ENCODE measurements around the gene SELENOI. TPM values are rescaled to one million over a fixed set of nuclear protein-coding genes. Genes with fewer than 3 reads are reported as not detected.

SELENOI gene
- total and polyA plus RNA-seq, 2 of the 4 experiments (the other 2 are of a cell fraction): 5.1 to 25.1 TPM

- Histone ChIP-seq H3K18ac (ENCODE audit: low read depth, low read length) (no peak overlapping the region), H2BK20ac (ENCODE audit: low read depth, low read length) (no peak overlapping the region), H2BK120ac (ENCODE audit: low read depth, low read length) (no peak overlapping the region), H3K4me3 (ENCODE audit: insufficient read depth, low read depth, low read length) (no peak overlapping the region), H2AK9ac (replicated peaks; ENCODE audit: low read depth, low read length, poor library complexity) (no peak overlapping the region), H2AK5ac (ENCODE audit: low read depth, low read length) (no peak overlapping the region), H4K8ac (ENCODE audit: low read depth in 2 of 2, low read length in 2 of 2) (no peak overlapping the region), H3K23ac (ENCODE audit: low read depth, low read length) (no peak overlapping the region), H3K56ac (ENCODE audit: extremely low read depth, insufficient read depth, low read length) (no peak overlapping the region), H4K20me1 (ENCODE audit: insufficient read depth, low read length) (no peaks in the 10 kb centered on the region; the same call in 1 of the 2 replicates), H3K4me1 (ENCODE audit: control insufficient read depth, insufficient read depth, low read length) (no peaks in the 10 kb centered on the region), H3K14ac (replicated peaks; ENCODE audit: low read depth, low read length) (no peak overlapping the region), H3K9me1 (ENCODE audit: insufficient read depth, low read length) (0 out of 2 replicates have a peak, but pooled peaks cover 3% of the 10 kb centered on the region), H2BK15ac (ENCODE audit: low read depth, low read length) (no peak overlapping the region), H3K27me3 (ENCODE audit: control insufficient read depth, insufficient read depth, low read length) (no peaks in the 10 kb centered on the region; the same call in 1 of the 2 replicates), H2BK5ac (ENCODE audit: low read depth, low read length, poor library complexity, severe bottlenecking) (no peak overlapping the region), H4K5ac (ENCODE audit: low read depth, low read length) (no peak overlapping the region), H3K9me3 (ENCODE audit: control insufficient read depth, insufficient read depth, low read length) (no peaks in the 10 kb centered on the region), H3K36me3 (ENCODE audit: control insufficient read depth, insufficient read depth, low read length) (peaks cover 3% of the 10 kb centered on the region; the same call in 1 of the 2 replicates), H3K9ac (ENCODE audit: low read depth, low read length) (no peak overlapping the region), H3K27ac (ENCODE audit: insufficient read depth, low read length) (no peak overlapping the region), H4K91ac (ENCODE audit: insufficient read depth, low read depth, low read length) (no peak overlapping the region), H3K4ac (ENCODE audit: low read depth, low read length) (no peak overlapping the region), H3K79me1 (ENCODE audit: low read depth in 1 of 2, low read length in 2 of 2) (no peaks in the 10 kb centered on the region), H2AFZ (replicated peaks; ENCODE audit: low read length, poor library complexity) (no peak overlapping the region), H3K4me2 (ENCODE audit: low read depth, low read length) (no peak overlapping the region)
- intact Hi-C loops (cut with micrococcal nuclease) (no loop called here), dilution Hi-C loops (cut with HindIII; ENCODE audit: low sequenced_read_pairs, unreplicated experiment) (no loop called here), in situ Hi-C loops (cut with MboI; ENCODE audit: low sequenced_read_pairs) (no loop called here)
- ATAC-seq (ENCODE audit: low read depth) (no peak), DNase-seq (no peak)
- WGBS, 2 experiments (ENCODE audit: extremely low coverage in 2 of 2, insufficient read length in 1 of 2): no CpG with 5 or more reads among the region's 5 CpGs
- no TSS peak for BruUV-seq (replicated peaks)
- CTCF ChIA-PET: interaction anchor here (0.8 kb wide), 1 partner anchor 9 kb away, joined by 4 read pairs; no protein-coding TSS in a partner anchor
- TF ChIP-seq CTCF (conservative IDR thresholded peaks at IDR 0.05; ENCODE audit: low read depth, low read length) (no peak), CEBPB (IDR thresholded peaks at IDR 0.05; ENCODE audit: low read depth, low read length) (no peak), BHLHE40 (IDR thresholded peaks at IDR 0.05; ENCODE audit: low read depth, low read length) (no peak), ELK1 (IDR thresholded peaks at IDR 0.05; ENCODE audit: borderline replicate concordance, low read depth, low read length) (no peak), MAZ (IDR thresholded peaks at IDR 0.05; ENCODE audit: borderline replicate concordance, low read depth, low read length) (no peak), FOS (IDR thresholded peaks at IDR 0.05; ENCODE audit: low read depth, low read length) (no peak), SMC3 (IDR thresholded peaks at IDR 0.05; ENCODE audit: low read depth, low read length) (no peak), MAFK (IDR thresholded peaks at IDR 0.05; ENCODE audit: low read depth, low read length) (no peak), NFE2L2 (IDR thresholded peaks at IDR 0.05; ENCODE audit: low read depth, low read length) (no peak), RAD21 (IDR thresholded peaks at IDR 0.05; ENCODE audit: low read length) (no peak), RCOR1 (IDR thresholded peaks at IDR 0.05; ENCODE audit: insufficient replicate concordance, low read length) (no peak)
- POLR2A ChIA-PET (ENCODE audit: unreplicated experiment): no interaction called here
Observed at GRCh38 chr2:26400723-26401122, 54.8 kb downstream of the SELENOI start.
